Neural progenitor cell (in vitro differentiated cells): Measurements from ENCODE around the gene PPP1R37.

Experiments used
- CTCF ChIP-seq: fragments of 200-600 bp; sonication (generic); IDR thresholded peaks from 2 replicates; pipeline ENCODE4 v1.5.1; 2017; ENCODE audit warnings: antibody characterized with exemption, mild to moderate bottlenecking
- EZH2 ChIP-seq: fragments of 200-600 bp; sonication (generic); IDR thresholded peaks from 2 replicates; pipeline ENCODE4 v1.6.1; 2017; ENCODE audit warnings: antibody characterized with exemption, mild to moderate bottlenecking, moderate library complexity

GRCh38 chr19:45146741-45147205 lies 53.8 kb downstream of the PPP1R37 start:
- TF ChIP-seq CTCF (no peak), EZH2 (no peak)
